H1 (cell line): ENCODE data around the gene GPC3. TPM values are rescaled to one million over a fixed set of nuclear protein-coding genes. Genes with fewer than 3 reads are reported as not detected.

Source experiments
- CTCF ChIA-PET: fragments of 300-600 bp; sonication (Branson Sonifier 250); formaldehyde crosslinking; loops from one replicate; lab custom pipeline; 2021; ENCODE audit not compliant: partially characterized antibody; lab: Charles Lee
- POLR2A ChIA-PET: fragments of 300-600 bp; sonication (Branson Sonifier 250); formaldehyde crosslinking; loops from one replicate; lab custom pipeline; 2021; ENCODE audit warnings: inconsistent platforms; ENCODE audit not compliant: partially characterized antibody; lab: Charles Lee
- DNase-seq, 2 experiments: peaks; one replicate each; pipeline versions ENCODE4 v3.0.0 to v3.0.0-alpha.2; 2010 to 2022; ENCODE audit warnings: low spot score in 2 of 2, low read depth in 1 of 2, mixed read lengths in 1 of 2
- FAIRE-seq: peaks from 2 replicates; lab custom pipeline; 2011; peaks lifted over from hg19 to GRCh38; lab: Jason Lieb, UNC
- H2AFZ ChIP-seq: 2 replicates; pipeline ENCODE4 v1.8.1; 2012; ENCODE audit warnings: low read length, inconsistent platforms
- H2AK5ac ChIP-seq: 2 replicates; pipeline ENCODE4 v1.6.1; 2013; ENCODE audit warnings: low read depth, low read length
- H2BK120ac ChIP-seq: replicated peaks from 2 replicates; pipeline ENCODE3; 2013; ENCODE audit warnings: low read depth, low read length, inconsistent platforms
- H2BK12ac ChIP-seq: 2 replicates; pipeline ENCODE4 v1.6.1; 2013; ENCODE audit warnings: low read depth, low read length
- H2BK15ac ChIP-seq: 2 replicates; pipeline ENCODE4 v1.6.1; 2013; ENCODE audit warnings: low read length
- H2BK20ac ChIP-seq: 2 replicates; pipeline ENCODE4 v1.6.1; 2013; ENCODE audit warnings: low read length
- H2BK5ac ChIP-seq: 2 replicates; pipeline ENCODE4 v1.6.1; 2013; ENCODE audit warnings: low read depth, low read length
- H3K14ac ChIP-seq: 2 replicates; pipeline ENCODE4 v1.6.1; 2013; ENCODE audit warnings: inconsistent platforms; ENCODE audit not compliant: insufficient read length
- H3K18ac ChIP-seq: 2 replicates; pipeline ENCODE4 v1.6.1; 2013; ENCODE audit warnings: low read length; ENCODE audit errors: extremely low read depth
- H3K23ac ChIP-seq: 2 replicates; pipeline ENCODE4 v1.6.1; 2013; ENCODE audit warnings: inconsistent platforms; ENCODE audit not compliant: insufficient read length
- H3K23me2 ChIP-seq: 2 replicates; pipeline ENCODE4 v1.6.1; 2013; ENCODE audit warnings: low read depth, low read length
- H3K27ac ChIP-seq: 2 replicates; pipeline ENCODE4 v1.6.1; 2011; ENCODE audit warnings: low read depth, low read length, inconsistent platforms
- H3K27me3 ChIP-seq, 4 experiments: replicated peaks in 1 of 4; 1 replicate in 1 of 4; 2 replicates in 3 of 4; pipeline versions ENCODE4 v1.6.1 to v1.8.1; 2011 to 2013; ENCODE audit warnings: low read length in 3 of 4, mild to moderate bottlenecking in 3 of 4, inconsistent platforms in 2 of 4, mixed read lengths in 2 of 4, moderate library complexity in 1 of 4; ENCODE audit not compliant: control insufficient read depth in 3 of 4, insufficient read depth in 3 of 4; ENCODE audit errors: extremely low read depth in 1 of 4
- H3K36me3 ChIP-seq, 4 experiments: 2 replicates each; pipeline versions ENCODE4 v1.6.1 to v1.8.1; 2011 to 2013; ENCODE audit warnings: mild to moderate bottlenecking in 4 of 4, low read length in 3 of 4, moderate library complexity in 2 of 4, control low read depth in 1 of 4, inconsistent platforms in 1 of 4; ENCODE audit not compliant: insufficient read depth in 4 of 4, control insufficient read depth in 2 of 4
- H3K4ac ChIP-seq: replicated peaks from 2 replicates; pipeline ENCODE3; 2013; ENCODE audit warnings: low read length, low read depth, mixed read lengths, inconsistent platforms; ENCODE audit not compliant: insufficient read length
- H3K4me1 ChIP-seq, 4 experiments: replicated peaks in 1 of 4; 1 replicate in 1 of 4; 2 replicates in 3 of 4; pipeline versions ENCODE4 v1.6.1 to v1.8.1; 2011 to 2013; ENCODE audit warnings: low read length in 3 of 4, inconsistent platforms in 2 of 4, mixed read lengths in 1 of 4; ENCODE audit not compliant: insufficient read depth in 4 of 4, control insufficient read depth in 3 of 4
- H3K4me2 ChIP-seq, 2 experiments: 2 replicates each; pipeline versions ENCODE4 v1.6.1 to v1.8.1; 2011 to 2013; ENCODE audit warnings: low read depth in 2 of 2, low read length in 2 of 2, control low read depth in 1 of 2, inconsistent platforms in 1 of 2, mild to moderate bottlenecking in 1 of 2; ENCODE audit not compliant: insufficient read depth in 1 of 2
- H3K4me3 ChIP-seq, 4 experiments: fragments of 200-600, 300-600 bp in 1 of 4; sonication (generic), shearing (Covaris generic), sonication (Bioruptor Twin) in 1 of 4; 2 replicates each; pipeline versions ENCODE4 v1.5.1 to v1.8.1; 2011 to 2016; ENCODE audit warnings: low read length in 4 of 4, low read depth in 3 of 4, control low read depth in 2 of 4, inconsistent platforms in 2 of 4, mild to moderate bottlenecking in 2 of 4, mixed read lengths in 1 of 4, moderate library complexity in 1 of 4; ENCODE audit not compliant: insufficient read depth in 2 of 4; ENCODE audit errors: extremely low read depth in 1 of 4
- H3K56ac ChIP-seq: replicated peaks from 2 replicates; pipeline ENCODE3; 2013; ENCODE audit warnings: low read depth, mild to moderate bottlenecking, mixed read lengths, low read length, inconsistent platforms; ENCODE audit not compliant: insufficient read length
- H3K79me1 ChIP-seq: 2 replicates; pipeline ENCODE4 v1.6.1; 2013; ENCODE audit warnings: low read depth, low read length, control low read depth
- H3K79me2 ChIP-seq, 2 experiments: 2 replicates each; pipeline versions ENCODE4 v1.6.1 to v1.8.1; 2012 to 2013; ENCODE audit warnings: low read length in 2 of 2, mild to moderate bottlenecking in 2 of 2, inconsistent platforms in 1 of 2; ENCODE audit not compliant: insufficient read depth in 2 of 2, control insufficient read depth in 1 of 2
- H3K9ac ChIP-seq, 4 experiments: replicated peaks in 1 of 4; 1 replicate in 1 of 4; 2 replicates in 3 of 4; pipeline versions ENCODE4 v1.6.1 to v1.8.1; 2011 to 2013; ENCODE audit warnings: low read depth in 3 of 4, low read length in 3 of 4, control low read depth in 2 of 4, mild to moderate bottlenecking in 2 of 4, moderate library complexity in 2 of 4, inconsistent platforms in 1 of 4; ENCODE audit errors: extremely low read depth in 1 of 4
- H3K9me3 ChIP-seq, 2 experiments: 2 replicates each; pipeline versions ENCODE4 v1.6.1 to v1.8.1; 2012 to 2013; ENCODE audit warnings: mild to moderate bottlenecking in 2 of 2, moderate library complexity in 2 of 2, control low read depth in 1 of 2, inconsistent platforms in 1 of 2, low read depth in 1 of 2, low read length in 1 of 2, mixed read lengths in 1 of 2; ENCODE audit not compliant: insufficient read depth in 2 of 2
- H4K20me1 ChIP-seq, 2 experiments: replicated peaks in 1 of 2; 2 replicates each; pipeline versions ENCODE3 to v1.8.1; 2011 to 2013; ENCODE audit warnings: inconsistent platforms in 2 of 2, low read length in 2 of 2, mild to moderate bottlenecking in 1 of 2; ENCODE audit not compliant: insufficient read depth in 2 of 2, control insufficient read depth in 1 of 2
- H4K5ac ChIP-seq: 2 replicates; pipeline ENCODE4 v1.6.1; 2013; ENCODE audit warnings: low read length, low read depth, mixed read lengths, inconsistent platforms; ENCODE audit not compliant: insufficient read length
- H4K8ac ChIP-seq: 2 replicates; pipeline ENCODE4 v1.8.0; 2013; ENCODE audit warnings: mild to moderate bottlenecking, moderate library complexity, low read length, inconsistent platforms; ENCODE audit not compliant: insufficient read depth; ENCODE audit errors: extremely low read depth
- H4K91ac ChIP-seq: replicated peaks from 2 replicates; pipeline ENCODE3; 2013; ENCODE audit warnings: low read length, mixed read lengths, inconsistent platforms; ENCODE audit not compliant: insufficient read length
- BCL11A ChIP-seq, 2 experiments: IDR thresholded peaks; one replicate each; pipeline ENCODE4 v1.6.1; 2011; ENCODE audit warnings: low read depth in 2 of 2, low read length in 2 of 2, mild to moderate bottlenecking in 2 of 2
- FOSL1 ChIP-seq: IDR thresholded peaks from 2 replicates; pipeline ENCODE4 v1.6.1; 2011; ENCODE audit warnings: mild to moderate bottlenecking, low read depth, low read length, moderate library complexity; ENCODE audit not compliant: insufficient read depth
- KDM5A ChIP-seq: fragments of 200-600 bp; IDR thresholded peaks from 2 replicates; pipeline ENCODE4 v1.7.1; 2012; ENCODE audit warnings: mild to moderate bottlenecking, low read length, inconsistent platforms, mixed read lengths
- RBBP5 ChIP-seq: IDR thresholded peaks from 2 replicates; pipeline ENCODE4 v1.7.1; 2012; ENCODE audit warnings: low read depth, mild to moderate bottlenecking, inconsistent platforms, low read length, moderate library complexity, borderline replicate concordance
- SAP30 ChIP-seq: fragments of 300-600 bp; sonication (generic); IDR thresholded peaks from 2 replicates; pipeline ENCODE4 v1.7.1; 2012; ENCODE audit warnings: low read length, moderate library complexity, mild to moderate bottlenecking, inconsistent platforms; ENCODE audit not compliant: insufficient read depth, insufficient replicate concordance
- WGBS, 2 experiments: shearing (Covaris generic) in 1 of 2; methylation state at CpG; one replicate each; pipeline versions ENCODE4 v1.1.6 to v1.1.7; 2013 to 2015; ENCODE audit warnings: low lambda C conversion rate in 2 of 2, mixed read lengths in 2 of 2, inconsistent platforms in 1 of 2, low coverage in 1 of 2, missing lambda C conversion rate in 1 of 2; ENCODE audit not compliant: insufficient replicate concordance in 2 of 2, insufficient coverage in 1 of 2, insufficient read length in 1 of 2; ENCODE audit errors: extremely low coverage in 1 of 2, missing lambda C conversion rate in 1 of 2; 5-methylcytosine and 5-hydroxymethylcytosine counted together
- polyA plus RNA-seq, 7 experiments: library from polyadenylated mRNA; depleted of rRNA in 3 of 7; stranded (reverse) in 5 of 7; unstranded in 2 of 7; fragments of >200 nt in 5 of 7; fragments of 200-250 nt in 2 of 7; gene quantifications; 1 replicate in 5 of 7; 2 replicates in 1 of 7; 4 replicates in 1 of 7; pipeline versions ENCODE4 v1.2.1 to v1.2.3, GENCODE V29; 2011 to 2013; ENCODE audit warnings: missing spikeins in 2 of 7, mixed read lengths in 2 of 7
- total RNA-seq: library from RNA; stranded (reverse); fragmentation: NEBNext Ultra II Directional; extraction: Animal tissue kit (Norgen Biotek cat#: 25700); gene quantifications from 2 replicates; pipeline ENCODE4 v1.2.1, GENCODE V29; 2021

Gene GPC3
- total and polyA plus RNA-seq, 2 of the 8 experiments (the other 6 are each of a cell fraction or from before 2014, with no cell fraction given), result 64.8 to 71.9 TPM

GRCh38 chrX:133668225-133668931 lies 317.0 kb downstream of the GPC3 start:
- Histone ChIP-seq H4K8ac (no peak overlapping the region), H3K4me1 (peaks cover 1 to 8% (median 6%) of the 10 kb centered on the region in 4 experiments; a peak in 5 of 7 replicates), H3K18ac (peak overlapping the region; percentile 32; the same call in 1 of the 2 replicates), H3K27ac (no peak overlapping the region), H2BK20ac (no peak overlapping the region), H3K9ac (no peak overlapping the region)
- no peak for TF ChIP-seq BCL11A (IDR thresholded peaks at IDR 0.05; ENCODE audit: low read depth in 2 of 2, low read length in 2 of 2)
- TF ChIP-seq FOSL1, result no peak
- TF ChIP-seq RBBP5, result no peak
- no peak for TF ChIP-seq KDM5A
- no peak for TF ChIP-seq SAP30
- TF ChIP-seq, all 59 proteins: peak for 0
- Histone ChIP-seq H3K4me3 (no peak overlapping the region), H3K4me2 (no peak overlapping the region), H2BK15ac (no peak overlapping the region), H4K91ac (no peak overlapping the region), H3K23ac (no peak overlapping the region), H3K14ac (no peak overlapping the region), H2AK5ac (no peak overlapping the region; the same call in 1 of the 2 replicates), H3K79me1 (no peaks in the 10 kb centered on the region), H3K36me3 (no peaks in the 10 kb centered on the region), H3K23me2 (no peaks in the 10 kb centered on the region), H4K20me1 (no peaks in the 10 kb centered on the region), H3K56ac (no peak overlapping the region), H3K4ac (no peak overlapping the region), H3K79me2 (no peaks in the 10 kb centered on the region), H3K27me3 (no peaks in the 10 kb centered on the region), H4K5ac (no peak overlapping the region), H2BK12ac (no peak overlapping the region), H3K9me3 (no peaks in the 10 kb centered on the region), H2BK5ac (no peak overlapping the region), H2BK120ac (no peak overlapping the region), H2AFZ (no peak overlapping the region)
- WGBS, 2 experiments, result 92% methylated on average over 2 of the region's 3 CpGs; no CpG with 5 or more reads in 1 of the 2 experiments
- POLR2A ChIA-PET, result interaction anchor here (1.0 kb wide), 2 partner anchors 254 to 256 kb away, joined by 4 read pairs; no protein-coding TSS in a partner anchor
- no peak for FAIRE-seq
- DNase-seq, result no peak
- CTCF ChIA-PET, result interaction anchor here (0.9 to 1.1 kb wide), 2 partner anchors 30 to 229 kb away, joined by 3 to 4 read pairs; no protein-coding TSS in a partner anchor
